ENCODE data around the gene ITPKB.

DNA sequence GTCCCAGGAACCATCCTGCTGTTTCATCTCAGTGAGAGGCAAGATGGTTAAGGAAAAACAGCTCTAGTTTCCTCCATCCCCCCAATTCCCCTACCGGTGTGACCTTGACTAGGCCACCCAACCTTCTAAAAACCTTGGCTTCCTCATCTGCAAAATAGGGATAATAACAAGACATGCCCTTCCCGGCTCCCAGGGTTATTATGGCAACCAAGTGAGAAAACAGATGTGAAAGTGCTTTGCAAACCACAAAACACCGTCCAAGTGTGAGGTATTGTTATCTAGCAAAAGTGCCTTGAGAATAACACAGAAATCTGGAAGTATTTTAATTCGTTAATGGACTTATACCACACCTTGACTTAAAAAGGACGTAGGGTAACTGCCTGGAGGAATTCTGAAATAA, 62.7 kb downstream of the ITPKB start:
- TF ChIP-seq, protein P1, sequence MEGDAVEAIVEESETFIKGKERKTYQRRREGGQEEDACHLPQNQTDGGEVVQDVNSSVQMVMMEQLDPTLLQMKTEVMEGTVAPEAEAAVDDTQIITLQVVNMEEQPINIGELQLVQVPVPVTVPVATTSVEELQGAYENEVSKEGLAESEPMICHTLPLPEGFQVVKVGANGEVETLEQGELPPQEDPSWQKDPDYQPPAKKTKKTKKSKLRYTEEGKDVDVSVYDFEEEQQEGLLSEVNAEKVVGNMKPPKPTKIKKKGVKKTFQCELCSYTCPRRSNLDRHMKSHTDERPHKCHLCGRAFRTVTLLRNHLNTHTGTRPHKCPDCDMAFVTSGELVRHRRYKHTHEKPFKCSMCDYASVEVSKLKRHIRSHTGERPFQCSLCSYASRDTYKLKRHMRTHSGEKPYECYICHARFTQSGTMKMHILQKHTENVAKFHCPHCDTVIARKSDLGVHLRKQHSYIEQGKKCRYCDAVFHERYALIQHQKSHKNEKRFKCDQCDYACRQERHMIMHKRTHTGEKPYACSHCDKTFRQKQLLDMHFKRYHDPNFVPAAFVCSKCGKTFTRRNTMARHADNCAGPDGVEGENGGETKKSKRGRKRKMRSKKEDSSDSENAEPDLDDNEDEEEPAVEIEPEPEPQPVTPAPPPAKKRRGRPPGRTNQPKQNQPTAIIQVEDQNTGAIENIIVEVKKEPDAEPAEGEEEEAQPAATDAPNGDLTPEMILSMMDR (IDR thresholded peaks at IDR 0.05; ENCODE audit: low read length), result no peak
- TF ChIP-seq EZH2 (IDR thresholded peaks at IDR 0.05; ENCODE audit: borderline replicate concordance, low read length), result no peak
